ENCODE results near the gene RMI2. TPM values are rescaled to one million over a fixed set of nuclear protein-coding genes. Genes with fewer than 3 reads are reported as not detected.

The RMI2 gene
- total RNA-seq, 2 donors from 2014 or later: 0.49 TPM; not detected in 1

- no peaks in the 10 kb centered on the region for H3K36me3 ChIP-seq
- TF ChIP-seq CTCF (IDR thresholded peaks at IDR 0.05): no peak
- no peaks in the 10 kb centered on the region for H3K27me3 ChIP-seq (replicated peaks; ENCODE audit: insufficient read depth)
- no peak overlapping the region for H3K4me3 ChIP-seq
- peaks cover 14 to 19% of the 10 kb centered on the region in 2 donors for H3K4me1 ChIP-seq (ENCODE audit: control insufficient read depth in 1 of 2, low read depth in 2 of 2)
- no peaks in the 10 kb centered on the region for H3K9me3 ChIP-seq
- H3K27ac ChIP-seq: no peak overlapping the region
- DNase-seq (ENCODE audit: low spot score) (no peak), ATAC-seq (ENCODE audit: insufficient number of reproducible peaks, low FRiP score, low read depth) (no peak)
These were observed 17.7 kb upstream of the RMI2 start for GRCh38 chr16:11327277-11328171.

- TF ChIP-seq CTCF (IDR thresholded peaks at IDR 0.05): no peak
- H3K4me3 ChIP-seq: no peak overlapping the region
These were observed 16.8 kb upstream of the RMI2 start for GRCh38 chr16:11328172-11329070.

GRCh38 chr16:11329071-11329491 lies 16.2 kb upstream of the RMI2 start:
- Histone ChIP-seq H3K27ac (no peak overlapping the region), H3K36me3 (no peaks in the 10 kb centered on the region), H3K27me3 (replicated peaks; ENCODE audit: insufficient read depth) (no peaks in the 10 kb centered on the region), H3K4me3 (no peak overlapping the region), H3K4me1 (ENCODE audit: control insufficient read depth in 1 of 2, low read depth in 2 of 2) (peaks cover 14 to 19% of the 10 kb centered on the region in 2 donors), H3K9me3 (no peaks in the 10 kb centered on the region)
- ATAC-seq (ENCODE audit: insufficient number of reproducible peaks, low FRiP score, low read depth) (no peak), DNase-seq (ENCODE audit: low spot score) (no peak)
- no peak for TF ChIP-seq CTCF (IDR thresholded peaks at IDR 0.05)

More at GRCh38 chr16:11328172-11329070, 16.8 kb upstream of the RMI2 start:
- Histone ChIP-seq H3K36me3 (no peaks in the 10 kb centered on the region), H3K9me3 (no peaks in the 10 kb centered on the region), H3K27ac (no peak overlapping the region), H3K4me1 (ENCODE audit: control insufficient read depth in 1 of 2, low read depth in 2 of 2) (peaks cover 14 to 19% of the 10 kb centered on the region in 2 donors), H3K27me3 (replicated peaks; ENCODE audit: insufficient read depth) (no peaks in the 10 kb centered on the region)
- DNase-seq (ENCODE audit: low spot score) (no peak), ATAC-seq (ENCODE audit: insufficient number of reproducible peaks, low FRiP score, low read depth) (peak; percentile 91)

- no peak for ATAC-seq (ENCODE audit: insufficient number of reproducible peaks, low FRiP score, low read depth)
- Histone ChIP-seq H3K27ac (no peak overlapping the region), H3K36me3 (no peaks in the 10 kb centered on the region)
These were observed 15.4 kb upstream of the RMI2 start for GRCh38 chr16:11329891-11330290.

More at GRCh38 chr16:11329891-11330290, 15.4 kb upstream of the RMI2 start:
- H3K4me1 ChIP-seq (ENCODE audit: control insufficient read depth in 1 of 2, low read depth in 2 of 2): peaks cover 14 to 19% of the 10 kb centered on the region in 2 donors
- no peak overlapping the region for H3K4me3 ChIP-seq
- H3K27me3 ChIP-seq (replicated peaks; ENCODE audit: insufficient read depth): no peaks in the 10 kb centered on the region
- no peak for DNase-seq (ENCODE audit: low spot score)
- H3K9me3 ChIP-seq: no peaks in the 10 kb centered on the region
- TF ChIP-seq CTCF (IDR thresholded peaks at IDR 0.05): no peak
